T-helper 2 cell treated with Interferon-gamma antibody and Interleukin-4, amounts not matched to agents 5 μg/mL and 100 μg/mL, for 36 hours (primary cell): ENCODE results near the gene SLC46A1.

Experiments
- DNase-seq: peaks from one replicate; pipeline ENCODE4 v3.0.0; 2021; ENCODE audit warnings: low spot score
- H3K27ac Mint-ChIP-seq: one replicate; pipeline ENCODE4 v1.8.0; 2021; ENCODE audit warnings: mild to moderate bottlenecking, mixed read lengths
- H3K27me3 Mint-ChIP-seq: one replicate; pipeline ENCODE4 v1.8.0; 2021; ENCODE audit warnings: low read depth, mixed read lengths
- H3K36me3 Mint-ChIP-seq: one replicate; pipeline ENCODE4 v1.8.0; 2021; ENCODE audit warnings: low read depth, mixed read lengths
- H3K4me1 Mint-ChIP-seq: one replicate; pipeline ENCODE4 v1.8.0; 2021; ENCODE audit warnings: low read depth, mixed read lengths
- H3K4me3 Mint-ChIP-seq: one replicate; pipeline ENCODE4 v1.8.0; 2022; ENCODE audit warnings: mild to moderate bottlenecking, moderate library complexity, mixed read lengths
- H3K9me3 Mint-ChIP-seq: one replicate; pipeline ENCODE4 v1.8.0; 2021; ENCODE audit warnings: mixed read lengths

SLC46A1 gene

GRCh38 chr17:28384281-28385036 lies 21.6 kb downstream of the SLC46A1 start:
- peaks cover 2% of the 10 kb centered on the region for H3K27me3 Mint-ChIP-seq
- H3K36me3 Mint-ChIP-seq: peaks cover 14% of the 10 kb centered on the region
- peak; percentile 59 for DNase-seq
- H3K4me1 Mint-ChIP-seq: peaks cover 20% of the 10 kb centered on the region
- H3K27ac Mint-ChIP-seq: peak overlapping the region; percentile 91
- no peaks in the 10 kb centered on the region for H3K9me3 Mint-ChIP-seq
- peak overlapping the region; percentile 93 for H3K4me3 Mint-ChIP-seq

DNA sequence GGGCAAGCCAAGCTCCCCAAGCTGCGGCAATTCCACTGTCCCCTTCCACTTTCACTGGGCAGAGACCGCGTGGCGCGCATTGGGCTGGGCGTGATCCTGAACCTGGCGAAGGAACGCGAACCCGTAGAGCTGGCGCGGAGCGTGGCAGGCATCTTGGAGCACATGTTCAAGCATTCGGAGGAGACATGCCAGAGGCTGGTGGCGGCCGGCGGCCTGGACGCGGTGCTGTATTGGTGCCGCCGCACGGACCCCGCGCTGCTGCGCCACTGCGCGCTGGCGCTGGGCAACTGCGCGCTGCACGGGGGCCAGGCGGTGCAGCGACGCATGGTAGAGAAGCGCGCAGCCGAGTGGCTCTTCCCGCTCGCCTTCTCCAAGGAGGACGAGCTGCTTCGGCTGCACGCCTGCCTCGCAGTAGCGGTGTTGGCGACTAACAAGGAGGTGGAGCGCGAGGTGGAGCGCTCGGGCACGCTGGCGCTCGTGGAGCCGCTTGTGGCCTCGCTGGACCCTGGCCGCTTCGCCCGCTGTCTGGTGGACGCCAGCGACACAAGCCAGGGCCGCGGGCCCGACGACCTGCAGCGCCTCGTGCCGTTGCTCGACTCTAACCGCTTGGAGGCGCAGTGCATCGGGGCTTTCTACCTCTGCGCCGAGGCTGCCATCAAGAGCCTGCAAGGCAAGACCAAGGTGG lies 24.7 kb downstream of the SLC46A1 start:
- Mint-ChIP-seq H3K27ac (no peak overlapping the region), H3K9me3 (no peaks in the 10 kb centered on the region), H3K4me3 (no peak overlapping the region), H3K36me3 (peaks cover 3% of the 10 kb centered on the region), H3K27me3 (peaks cover 2% of the 10 kb centered on the region), H3K4me1 (peaks cover 20% of the 10 kb centered on the region)
- DNase-seq: no peak

DNA sequence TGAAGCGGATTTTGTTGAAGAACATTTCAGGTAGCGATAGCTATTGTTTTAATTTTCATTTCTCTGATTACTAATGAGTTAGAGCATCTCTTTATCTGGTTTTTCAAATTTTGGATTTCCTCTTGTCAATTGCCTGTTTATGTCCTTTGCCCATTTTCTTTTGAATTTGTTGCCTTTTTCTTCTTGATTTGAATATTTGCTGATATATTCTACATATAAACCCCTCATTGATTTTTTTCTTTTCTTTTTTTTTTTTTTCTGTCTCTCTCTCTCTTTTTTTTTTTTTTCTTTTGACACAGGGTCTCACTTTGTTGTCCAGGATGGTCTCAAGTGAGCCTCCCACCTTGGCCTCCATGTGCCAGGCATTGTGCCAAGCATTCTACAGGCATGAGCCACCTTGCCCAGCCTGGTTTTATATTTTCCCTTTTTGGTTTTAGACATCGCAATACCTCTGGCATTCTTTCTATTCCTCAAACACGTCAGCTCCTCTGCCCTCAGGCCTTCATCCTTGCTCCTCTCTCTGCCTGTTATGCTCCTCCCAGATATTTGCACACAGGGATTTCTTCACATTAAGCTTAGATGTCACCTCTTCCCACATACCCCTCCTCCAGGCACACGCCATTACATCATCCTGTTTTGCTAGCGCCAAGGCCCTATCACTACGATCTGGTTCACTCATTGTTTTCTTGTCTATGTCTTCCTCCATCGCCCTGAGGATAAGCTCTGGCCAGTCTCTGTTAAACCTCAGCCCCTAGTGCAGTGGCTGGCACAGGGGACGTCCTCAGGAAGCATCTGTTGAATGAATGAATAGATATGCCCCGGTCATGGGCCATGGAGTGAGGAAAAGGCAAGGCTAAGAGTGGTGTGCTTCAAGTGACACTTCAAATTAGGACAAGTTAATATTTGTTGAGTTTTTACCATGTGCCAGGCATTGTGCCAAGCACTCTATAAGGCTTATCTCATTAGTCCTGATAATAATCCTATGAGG lies 25.9 kb downstream of the SLC46A1 start:
- H3K9me3 Mint-ChIP-seq: no peaks in the 10 kb centered on the region
- no peak overlapping the region for H3K27ac Mint-ChIP-seq
- H3K4me3 Mint-ChIP-seq: no peak overlapping the region
- H3K27me3 Mint-ChIP-seq: peaks cover 2% of the 10 kb centered on the region
- no peak for DNase-seq
- H3K4me1 Mint-ChIP-seq: peaks cover 17% of the 10 kb centered on the region
- H3K36me3 Mint-ChIP-seq: peaks cover 3% of the 10 kb centered on the region

- H3K36me3 Mint-ChIP-seq: peaks cover 2% of the 10 kb centered on the region
- DNase-seq: no peak
- H3K9me3 Mint-ChIP-seq: no peaks in the 10 kb centered on the region
- H3K27me3 Mint-ChIP-seq: no peaks in the 10 kb centered on the region
- peak overlapping the region; percentile 60 for H3K27ac Mint-ChIP-seq
- H3K4me1 Mint-ChIP-seq: peaks cover 12% of the 10 kb centered on the region
- H3K4me3 Mint-ChIP-seq: peak overlapping the region; percentile 79
Measured at GRCh38 chr17:28372945-28373274, 33.1 kb downstream of the SLC46A1 start.

GRCh38 chr17:28372203-28372944 lies 33.6 kb downstream of the SLC46A1 start:
- H3K36me3 Mint-ChIP-seq: peaks cover 2% of the 10 kb centered on the region

GRCh38 chr17:28371245-28372202 lies 34.5 kb downstream of the SLC46A1 start, which contains the start of gene SARM1:
SARM1 (plus strand) TSS chr17:28371694; CDS start chr17:28372033, 339 bp downstream.
- peak within 1 kb of the TSS; percentile 93 for H3K27ac Mint-ChIP-seq
- peak within 1 kb of the TSS; percentile 93 for H3K4me3 Mint-ChIP-seq
- H3K4me1 Mint-ChIP-seq: peaks cover 12% of the 10 kb centered on the region
- H3K9me3 Mint-ChIP-seq: no peaks in the 10 kb centered on the region
- peaks cover 2% of the 10 kb centered on the region for H3K36me3 Mint-ChIP-seq
- DNase-seq: peak; percentile 91
- H3K27me3 Mint-ChIP-seq: no peaks in the 10 kb centered on the region

More at GRCh38 chr17:28372203-28372944, 33.6 kb downstream of the SLC46A1 start:
- DNase-seq: no peak
- H3K9me3 Mint-ChIP-seq: no peaks in the 10 kb centered on the region
- H3K4me3 Mint-ChIP-seq: peak overlapping the region; percentile 79
- no peaks in the 10 kb centered on the region for H3K27me3 Mint-ChIP-seq
- H3K27ac Mint-ChIP-seq: peak overlapping the region; percentile 60
- peaks cover 12% of the 10 kb centered on the region for H3K4me1 Mint-ChIP-seq

DNA sequence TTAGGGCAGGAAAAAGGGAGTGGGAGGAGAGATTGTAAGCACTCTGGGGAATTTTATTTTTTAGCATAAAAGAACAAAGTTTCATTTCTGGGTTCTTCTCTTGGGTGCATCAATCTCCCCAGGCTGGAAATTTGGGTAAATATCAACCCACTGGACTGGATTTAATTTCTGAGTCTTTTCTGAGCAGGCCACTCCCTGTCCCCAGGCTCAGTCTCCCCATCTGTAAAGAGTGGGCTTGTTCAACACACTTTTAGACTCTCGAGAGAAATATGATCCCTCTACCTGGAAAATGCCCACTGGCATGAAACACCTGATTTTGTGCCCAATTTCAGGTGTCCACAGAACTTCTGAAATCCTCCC lies 35.3 kb downstream of the SLC46A1 start:
- no peak overlapping the region for H3K27ac Mint-ChIP-seq
- DNase-seq: no peak
- peaks cover 2% of the 10 kb centered on the region for H3K36me3 Mint-ChIP-seq
- peaks cover 12% of the 10 kb centered on the region for H3K4me1 Mint-ChIP-seq
- no peaks in the 10 kb centered on the region for H3K27me3 Mint-ChIP-seq
- peak overlapping the region; percentile 93 for H3K4me3 Mint-ChIP-seq
- no peaks in the 10 kb centered on the region for H3K9me3 Mint-ChIP-seq

- Mint-ChIP-seq H3K36me3 (peaks cover 2% of the 10 kb centered on the region), H3K27ac (peak within 1 kb of the TSS; percentile 93), H3K27me3 (no peaks in the 10 kb centered on the region), H3K4me3 (peak within 1 kb of the TSS; percentile 93), H3K4me1 (peaks cover 12% of the 10 kb centered on the region), H3K9me3 (no peaks in the 10 kb centered on the region)
- DNase-seq: no peak
Measured at GRCh38 chr17:28370035-28370743, 35.8 kb downstream of the SLC46A1 start, which contains the start of gene VTN. VTN (minus strand) TSS chr17:28370307; CDS start chr17:28370203, 104 bp downstream.

GRCh38 chr17:28369684-28370034 lies 36.4 kb downstream of the SLC46A1 start:
- Mint-ChIP-seq H3K4me1 (peaks cover 12% of the 10 kb centered on the region), H3K4me3 (no peak overlapping the region), H3K27ac (no peak overlapping the region), H3K27me3 (no peaks in the 10 kb centered on the region), H3K36me3 (no peaks in the 10 kb centered on the region), H3K9me3 (no peaks in the 10 kb centered on the region)
- no peak for DNase-seq

GRCh38 chr17:28368915-28369683 lies 36.9 kb downstream of the SLC46A1 start:
- Mint-ChIP-seq H3K4me3 (no peak overlapping the region), H3K27ac (no peak overlapping the region), H3K27me3 (no peaks in the 10 kb centered on the region), H3K4me1 (peaks cover 12% of the 10 kb centered on the region), H3K9me3 (no peaks in the 10 kb centered on the region), H3K36me3 (no peaks in the 10 kb centered on the region)
- no peak for DNase-seq

DNA sequence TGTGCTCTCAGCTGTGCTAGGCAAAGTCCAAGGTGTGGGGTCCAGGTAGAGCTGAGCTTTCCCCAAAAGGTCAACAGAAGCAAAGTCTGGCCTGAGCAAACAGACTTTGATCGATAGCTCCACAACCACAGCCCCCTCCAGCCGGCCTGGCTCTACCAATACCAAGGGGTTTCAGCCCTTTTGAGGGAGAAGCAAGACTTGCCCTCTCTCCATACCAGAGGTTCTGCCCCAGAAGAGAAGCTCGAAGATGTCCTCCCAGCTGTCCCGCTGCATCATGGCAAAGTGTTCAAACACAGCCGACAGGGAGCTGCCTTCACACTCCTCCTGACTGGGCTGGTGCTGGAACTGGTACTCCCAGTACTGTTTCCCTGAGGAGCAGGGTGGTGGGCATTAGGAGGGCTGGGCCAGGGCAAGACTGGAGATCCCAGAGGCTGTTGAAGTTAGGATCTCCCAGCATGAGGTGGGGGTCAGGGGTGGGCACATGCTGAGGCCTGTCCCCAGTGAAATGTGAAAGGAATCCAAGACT lies 37.6 kb downstream of the SLC46A1 start:
- H3K9me3 Mint-ChIP-seq: no peaks in the 10 kb centered on the region
- H3K27me3 Mint-ChIP-seq: no peaks in the 10 kb centered on the region
- H3K36me3 Mint-ChIP-seq: no peaks in the 10 kb centered on the region
- peaks cover 8% of the 10 kb centered on the region for H3K4me1 Mint-ChIP-seq
- DNase-seq: no peak
- H3K4me3 Mint-ChIP-seq: no peak overlapping the region
- no peak overlapping the region for H3K27ac Mint-ChIP-seq
